Cerebellar nuclear complex (tissue), 1 donor: ENCODE data around the gene TOR4A.
"Not testable (repeated sequence)": the region's sequence is repeated elsewhere in the genome, so short reads cannot be mapped to it uniquely, and the experiment has no call there.

ENCODE experiments used
- DNase-seq, 2 experiments: peaks; one replicate each; lab custom pipeline; 2025; lab: John Stamatoyannopoulos, UW

TOR4A gene

GRCh38 chr9:137237759-137238726 lies 39.5 kb upstream of the TOR4A start:
- DNase-seq: no peak

GRCh38 chr9:137239541-137240200 lies 37.9 kb upstream of the TOR4A start:
- not testable (repeated sequence) for DNase-seq

GRCh38 chr9:137240318-137240840 lies 37.1 kb upstream of the TOR4A start:
- DNase-seq: no peak

- peak; percentile 97 to 99 for DNase-seq
Measured at GRCh38 chr9:137240841-137241489, 36.6 kb upstream of the TOR4A start, which contains the start of gene TUBB4B. Gene TUBB4B, plus strand, starts transcription at chr9:137241287. Its CDS starts 74 bp downstream, at chr9:137241361.

GRCh38 chr9:137241490-137242268 lies 35.8 kb upstream of the TOR4A start:
- no peak for DNase-seq

GRCh38 chr9:137242269-137243203 lies 35.0 kb upstream of the TOR4A start:
- no peak for DNase-seq

- not testable (repeated sequence) for DNase-seq
Measured at GRCh38 chr9:137243266-137243625, 34.3 kb upstream of the TOR4A start.

- DNase-seq: no peak
Measured at GRCh38 chr9:137243626-137244485, 33.7 kb upstream of the TOR4A start.

- no peak for DNase-seq
Measured at GRCh38 chr9:137244486-137245449, 32.8 kb upstream of the TOR4A start.

- no peak for DNase-seq
Measured at GRCh38 chr9:137245450-137246421, 31.8 kb upstream of the TOR4A start.

- DNase-seq: no peak
Measured at GRCh38 chr9:137247135-137247915, 30.2 kb upstream of the TOR4A start.

- no peak for DNase-seq
Measured at GRCh38 chr9:137247916-137248175, 29.7 kb upstream of the TOR4A start.

GRCh38 chr9:137250329-137251193 lies 27.0 kb upstream of the TOR4A start:
- no peak for DNase-seq

- DNase-seq: no peak
Measured at GRCh38 chr9:137251194-137251461, 26.4 kb upstream of the TOR4A start, which contains the start of gene STPG3. Gene STPG3, plus strand, starts transcription at chr9:137251286. Its CDS starts 1 bp downstream, at chr9:137251287.

GRCh38 chr9:137251490-137252268 lies 25.8 kb upstream of the TOR4A start:
- no peak for DNase-seq
